Thyroid gland (tissue), 4 donors: ENCODE data around the gene ADAMTSL3.

Experiments
- POLR2A ChIP-seq, 2 donors: fragments of 450-650 bp; IDR thresholded peaks; one replicate each; pipeline ENCODE4 v1.6.1; 2017; ENCODE audit warnings: antibody characterized with exemption in 2 of 2, mild to moderate bottlenecking in 2 of 2, moderate library complexity in 1 of 2
- TF ChIP-seq, protein P1 (sequence below), 6 experiments: fragments of 200-600 bp in 3 of 6; fragments of 450-650 bp in 3 of 6; sonication (generic) in 3 of 6; IDR thresholded peaks; one replicate each; pipeline ENCODE4 v1.5.1; 2016 to 2019; ENCODE audit warnings: antibody characterized with exemption in 6 of 6, mild to moderate bottlenecking in 2 of 6, inconsistent platforms in 1 of 6, moderate library complexity in 1 of 6

DNA sequence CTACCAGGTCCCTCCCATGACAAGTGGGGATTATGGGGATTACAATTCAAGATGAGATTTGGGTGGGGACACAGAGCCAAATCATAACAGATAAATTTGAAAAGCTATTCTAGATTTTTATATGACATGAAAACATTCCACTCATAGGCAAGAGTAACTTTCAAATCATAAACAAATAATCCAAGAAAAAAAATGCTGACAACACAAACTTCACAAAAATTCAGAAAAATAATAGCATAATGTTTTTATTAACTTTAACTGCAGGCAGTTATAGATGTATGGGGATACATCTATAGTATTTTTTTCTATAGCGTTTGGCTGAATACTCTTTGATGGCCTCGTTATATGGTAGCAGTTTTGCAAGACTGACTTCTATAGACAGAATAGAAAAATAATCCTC lies 243.1 kb downstream of the ADAMTSL3 start:
- TF ChIP-seq, protein P1, sequence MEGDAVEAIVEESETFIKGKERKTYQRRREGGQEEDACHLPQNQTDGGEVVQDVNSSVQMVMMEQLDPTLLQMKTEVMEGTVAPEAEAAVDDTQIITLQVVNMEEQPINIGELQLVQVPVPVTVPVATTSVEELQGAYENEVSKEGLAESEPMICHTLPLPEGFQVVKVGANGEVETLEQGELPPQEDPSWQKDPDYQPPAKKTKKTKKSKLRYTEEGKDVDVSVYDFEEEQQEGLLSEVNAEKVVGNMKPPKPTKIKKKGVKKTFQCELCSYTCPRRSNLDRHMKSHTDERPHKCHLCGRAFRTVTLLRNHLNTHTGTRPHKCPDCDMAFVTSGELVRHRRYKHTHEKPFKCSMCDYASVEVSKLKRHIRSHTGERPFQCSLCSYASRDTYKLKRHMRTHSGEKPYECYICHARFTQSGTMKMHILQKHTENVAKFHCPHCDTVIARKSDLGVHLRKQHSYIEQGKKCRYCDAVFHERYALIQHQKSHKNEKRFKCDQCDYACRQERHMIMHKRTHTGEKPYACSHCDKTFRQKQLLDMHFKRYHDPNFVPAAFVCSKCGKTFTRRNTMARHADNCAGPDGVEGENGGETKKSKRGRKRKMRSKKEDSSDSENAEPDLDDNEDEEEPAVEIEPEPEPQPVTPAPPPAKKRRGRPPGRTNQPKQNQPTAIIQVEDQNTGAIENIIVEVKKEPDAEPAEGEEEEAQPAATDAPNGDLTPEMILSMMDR (IDR thresholded peaks at IDR 0.05), result no peak
- no peak for TF ChIP-seq POLR2A (IDR thresholded peaks at IDR 0.05)
